ENCODE measurements around the gene NNAT. TPM values are rescaled to one million over a fixed set of nuclear protein-coding genes. Genes with fewer than 3 reads are reported as not detected.

NNAT gene
- total RNA-seq, 1 donor from 2014 or later: 8.3 TPM

- Histone ChIP-seq H3K27ac (no peak overlapping the region), H3K36me3 (no peaks in the 10 kb centered on the region), H3K4me3 (no peak overlapping the region), H3K4me1 (no peaks in the 10 kb centered on the region), H3K27me3 (no peaks in the 10 kb centered on the region), H3K9me3 (no peaks in the 10 kb centered on the region)
- TF ChIP-seq POLR2A (IDR thresholded peaks at IDR 0.05) (no peak), POLR2AphosphoS5 (IDR thresholded peaks at IDR 0.05; ENCODE audit: insufficient read depth in 1 of 2, low read depth in 1 of 2) (no peak), CTCF (IDR thresholded peaks at IDR 0.05) (no peak)
- DNase-seq (ENCODE audit: extremely low spot score in 2 of 2): no peak
- intact Hi-C loops (cut with DNase I): no loop called here
Observed at GRCh38 chr20:37541326-37541725, 20.3 kb downstream of the NNAT start.

GRCh38 chr20:37542281-37542680 is 21.2 kb downstream of the NNAT start:
- Histone ChIP-seq H3K36me3 (no peaks in the 10 kb centered on the region), H3K27ac (no peak overlapping the region), H3K27me3 (no peaks in the 10 kb centered on the region), H3K4me1 (no peaks in the 10 kb centered on the region), H3K4me3 (no peak overlapping the region), H3K9me3 (no peaks in the 10 kb centered on the region)
- intact Hi-C loops (cut with DNase I): no loop called here
- no peak for DNase-seq (ENCODE audit: extremely low spot score in 2 of 2)
- TF ChIP-seq POLR2AphosphoS5 (IDR thresholded peaks at IDR 0.05; ENCODE audit: insufficient read depth in 1 of 2, low read depth in 1 of 2): no peak
- no peak for TF ChIP-seq CTCF (IDR thresholded peaks at IDR 0.05)
- no peak for TF ChIP-seq POLR2A (IDR thresholded peaks at IDR 0.05)

GRCh38 chr20:37543828-37544227 is 22.8 kb downstream of the NNAT start:
- H3K36me3 ChIP-seq: no peaks in the 10 kb centered on the region
- H3K27me3 ChIP-seq: no peaks in the 10 kb centered on the region
- no peak overlapping the region for H3K27ac ChIP-seq
- intact Hi-C loops (cut with DNase I): no loop called here
- H3K4me1 ChIP-seq: no peaks in the 10 kb centered on the region
- no peak overlapping the region for H3K4me3 ChIP-seq
- DNase-seq (ENCODE audit: extremely low spot score in 2 of 2): peak in 1 of 2 donors; percentile 58
- H3K9me3 ChIP-seq: no peaks in the 10 kb centered on the region
- TF ChIP-seq POLR2AphosphoS5 (IDR thresholded peaks at IDR 0.05; ENCODE audit: insufficient read depth in 1 of 2, low read depth in 1 of 2) (no peak), POLR2A (IDR thresholded peaks at IDR 0.05) (no peak), CTCF (IDR thresholded peaks at IDR 0.05) (no peak)

GRCh38 chr20:37544386-37544785 is 23.3 kb downstream of the NNAT start:
- Histone ChIP-seq H3K27ac (no peak overlapping the region), H3K4me1 (no peaks in the 10 kb centered on the region), H3K36me3 (no peaks in the 10 kb centered on the region), H3K4me3 (no peak overlapping the region), H3K9me3 (no peaks in the 10 kb centered on the region), H3K27me3 (no peaks in the 10 kb centered on the region)
- intact Hi-C loops (cut with DNase I): no loop called here
- TF ChIP-seq POLR2AphosphoS5 (IDR thresholded peaks at IDR 0.05; ENCODE audit: insufficient read depth in 1 of 2, low read depth in 1 of 2) (no peak), CTCF (IDR thresholded peaks at IDR 0.05) (no peak), POLR2A (IDR thresholded peaks at IDR 0.05) (no peak)
- peak in 1 of 2 donors; percentile 32 for DNase-seq (ENCODE audit: extremely low spot score in 2 of 2)

GRCh38 chr20:37545516-37545915 is 24.5 kb downstream of the NNAT start:
- no peak overlapping the region for H3K4me3 ChIP-seq
- no peaks in the 10 kb centered on the region for H3K27me3 ChIP-seq
- no peak for TF ChIP-seq POLR2A (IDR thresholded peaks at IDR 0.05)
- no peak for TF ChIP-seq POLR2AphosphoS5 (IDR thresholded peaks at IDR 0.05; ENCODE audit: insufficient read depth in 1 of 2, low read depth in 1 of 2)
- no peak for TF ChIP-seq CTCF (IDR thresholded peaks at IDR 0.05)
- intact Hi-C loops (cut with DNase I): no loop called here
- no peaks in the 10 kb centered on the region for H3K36me3 ChIP-seq
- no peaks in the 10 kb centered on the region for H3K4me1 ChIP-seq
- no peak for DNase-seq (ENCODE audit: extremely low spot score in 2 of 2)
- no peaks in the 10 kb centered on the region for H3K9me3 ChIP-seq
- H3K27ac ChIP-seq: no peak overlapping the region
